Measurements from ENCODE around the gene ABITRAM.
A peak's percentile ranks its signal among the peaks of the same experiment; 100 is the strongest.

- TF ChIP-seq POLR2AphosphoS5 (IDR thresholded peaks at IDR 0.05) (peak in 2 of 3 donors; percentile 61 to 79), CTCF (IDR thresholded peaks at IDR 0.05 in 8 of 11, conservative IDR thresholded peaks at IDR 0.05 in 3 of 11) (no peak)
These were observed at the start of gene ABITRAM for GRCh38 chr9:108934323-108934893.

Data from spleen (tissue), 7 donors.